Measurements from ENCODE around the gene ULK3. TPM values are rescaled to one million over a fixed set of nuclear protein-coding genes. Genes with fewer than 3 reads are reported as not detected.
A peak's percentile ranks its signal among the peaks of the same experiment; 100 is the strongest.

Gene ULK3
- total RNA-seq, 2 experiments from 2014 or later = 37.8 to 38.9 TPM

DNA sequence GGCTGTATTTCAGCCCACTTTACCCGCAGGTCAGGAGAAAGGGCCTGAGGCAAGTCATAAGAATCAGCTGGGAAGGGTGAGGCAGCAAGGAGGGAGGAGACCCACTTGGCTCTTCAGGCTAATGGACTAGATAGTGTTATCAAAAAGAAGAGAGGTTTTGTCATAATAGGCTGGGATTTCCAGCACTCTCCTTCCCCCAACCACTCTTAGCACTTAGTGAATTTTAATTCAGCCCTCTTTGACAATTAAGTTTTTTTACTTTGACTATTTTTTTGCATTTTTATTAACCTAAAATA, 47.7 kb upstream of the ULK3 start:
- DNase-seq (no peak), ATAC-seq (ENCODE audit: poor library complexity) (no peak)
- CTCF ChIA-PET = interaction anchor here (1.4 to 1.7 kb wide), 2 partner anchors 11 to 17 kb away, joined by 6 to 8 read pairs; no protein-coding TSS in a partner anchor
- TF ChIP-seq, protein P1, sequence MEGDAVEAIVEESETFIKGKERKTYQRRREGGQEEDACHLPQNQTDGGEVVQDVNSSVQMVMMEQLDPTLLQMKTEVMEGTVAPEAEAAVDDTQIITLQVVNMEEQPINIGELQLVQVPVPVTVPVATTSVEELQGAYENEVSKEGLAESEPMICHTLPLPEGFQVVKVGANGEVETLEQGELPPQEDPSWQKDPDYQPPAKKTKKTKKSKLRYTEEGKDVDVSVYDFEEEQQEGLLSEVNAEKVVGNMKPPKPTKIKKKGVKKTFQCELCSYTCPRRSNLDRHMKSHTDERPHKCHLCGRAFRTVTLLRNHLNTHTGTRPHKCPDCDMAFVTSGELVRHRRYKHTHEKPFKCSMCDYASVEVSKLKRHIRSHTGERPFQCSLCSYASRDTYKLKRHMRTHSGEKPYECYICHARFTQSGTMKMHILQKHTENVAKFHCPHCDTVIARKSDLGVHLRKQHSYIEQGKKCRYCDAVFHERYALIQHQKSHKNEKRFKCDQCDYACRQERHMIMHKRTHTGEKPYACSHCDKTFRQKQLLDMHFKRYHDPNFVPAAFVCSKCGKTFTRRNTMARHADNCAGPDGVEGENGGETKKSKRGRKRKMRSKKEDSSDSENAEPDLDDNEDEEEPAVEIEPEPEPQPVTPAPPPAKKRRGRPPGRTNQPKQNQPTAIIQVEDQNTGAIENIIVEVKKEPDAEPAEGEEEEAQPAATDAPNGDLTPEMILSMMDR (IDR thresholded peaks at IDR 0.05) = no peak
- no peaks in the 10 kb centered on the region for H3K27me3 Mint-ChIP-seq
- H3K27ac Mint-ChIP-seq = peak overlapping the region; percentile 86
- no peaks in the 10 kb centered on the region for H3K9me3 Mint-ChIP-seq
- Histone ChIP-seq H3K27ac (ENCODE audit: low read depth in 1 of 2, low read length in 2 of 2) (peak overlapping the region; percentile 71 to 89), H3K4me3 (ENCODE audit: low read length) (peak overlapping the region; percentile 92), H3K4me1 (ENCODE audit: insufficient read depth, low read length) (peaks cover 61% of the 10 kb centered on the region), H3K27me3 (ENCODE audit: control insufficient read depth in 1 of 2, insufficient read depth in 2 of 2, low read length in 2 of 2) (no peaks in the 10 kb centered on the region), H3K9me3 (ENCODE audit: control insufficient read depth in 1 of 2, insufficient read depth in 1 of 2, low read length in 2 of 2) (no peaks in the 10 kb centered on the region), H3K36me3 (ENCODE audit: insufficient read depth, low read length) (peaks cover 15% of the 10 kb centered on the region)
- H3K4me1 Mint-ChIP-seq (ENCODE audit: low read depth) = peaks cover 43% of the 10 kb centered on the region
- POLR2A ChIA-PET = interaction anchor here (0.7 to 2.1 kb wide), 5 partner anchors 12 to 348 kb away, joined by 3 to 15 read pairs (median 7); partner anchors contain the start of genes CLK3, FAM219B and ULK3
- H3K4me3 Mint-ChIP-seq = peak overlapping the region; percentile 88
- H3K36me3 Mint-ChIP-seq (ENCODE audit: low read depth) = peaks cover 27% of the 10 kb centered on the region
- intact Hi-C loops (cut with DNase I, micrococcal nuclease) = loop anchor here (1.0 to 5.0 kb wide), 4 partner anchors 17 to 48 kb away; partner anchors contain the start of genes ULK3 (in 2 of the 2), COX5A (in 1 of the 2) and SCAMP2 (in 1 of the 2)

DNA sequence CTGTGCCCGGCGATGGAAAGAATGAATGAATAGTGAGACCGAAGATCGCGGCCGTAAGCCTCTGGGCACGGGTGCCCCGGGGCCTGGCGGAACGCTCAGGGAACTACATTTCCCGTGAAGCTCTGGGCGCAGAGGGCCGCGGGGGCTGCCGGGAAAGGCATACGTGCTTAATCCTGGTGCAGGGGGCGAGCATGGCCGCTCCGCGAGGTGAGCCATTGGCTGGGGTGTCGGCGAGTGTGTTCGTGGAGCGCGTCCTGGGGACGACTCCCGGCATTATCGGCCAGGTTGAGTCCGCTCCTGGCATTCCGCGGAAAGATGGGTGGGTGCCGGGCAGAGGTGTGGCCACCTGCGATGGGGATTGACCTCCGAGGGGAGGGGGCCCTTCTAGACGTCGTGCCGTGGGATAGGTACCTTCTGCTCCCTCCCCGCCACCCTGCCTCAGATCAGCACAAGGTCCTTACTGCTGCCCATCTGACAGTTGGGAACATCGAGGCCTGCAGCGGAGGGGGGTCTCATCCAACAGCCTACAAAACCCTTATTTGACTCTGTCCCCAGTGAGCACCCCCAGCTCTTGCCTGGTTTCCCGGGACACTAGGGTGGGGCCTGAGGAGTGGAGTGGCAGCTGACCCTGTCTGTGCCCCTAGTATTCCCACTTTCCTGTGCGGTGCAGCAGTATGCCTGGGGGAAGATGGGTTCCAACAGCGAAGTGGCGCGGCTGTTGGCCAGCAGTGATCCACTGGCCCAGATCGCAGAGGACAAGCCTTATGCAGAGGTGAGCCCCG, 47.1 kb upstream of the ULK3 start, which contains the start of gene MPI:
MPI (plus strand) TSS at position 160 of the 782 bp plus-strand sequence; CDS start at position 192, 32 bp downstream.
- TF ChIP-seq, protein P1 (IDR thresholded peaks at IDR 0.05) = no peak
- peak; percentile 70 to 90 (median 78) for DNase-seq
- peaks cover 43% of the 10 kb centered on the region for H3K4me1 Mint-ChIP-seq (ENCODE audit: low read depth)
- H3K27me3 ChIP-seq (ENCODE audit: control insufficient read depth in 1 of 2, insufficient read depth in 2 of 2, low read length in 2 of 2) = no peaks in the 10 kb centered on the region
- peak within 1 kb of the TSS; percentile 71 to 89 for H3K27ac ChIP-seq (ENCODE audit: low read depth in 1 of 2, low read length in 2 of 2)
- ChIA-PET POLR2A (interaction anchor here (0.6 to 2.1 kb wide), 13 partner anchors 10 to 348 kb away, joined by 3 to 15 read pairs (median 4); partner anchors contain the start of genes CLK3, FAM219B, SCAMP2 and ULK3), CTCF (interaction anchor here (1.2 to 1.7 kb wide), 3 partner anchors 11 to 16 kb away, joined by 3 to 8 read pairs (median 6); no protein-coding TSS in a partner anchor)
- H3K36me3 Mint-ChIP-seq (ENCODE audit: low read depth) = peaks cover 27% of the 10 kb centered on the region
- peak within 1 kb of the TSS; percentile 86 for H3K27ac Mint-ChIP-seq
- no peaks in the 10 kb centered on the region for H3K27me3 Mint-ChIP-seq
- peak; percentile 92 for ATAC-seq (ENCODE audit: poor library complexity)
- peaks cover 11% of the 10 kb centered on the region for H3K36me3 ChIP-seq (ENCODE audit: insufficient read depth, low read length)
- peak within 1 kb of the TSS; percentile 88 for H3K4me3 Mint-ChIP-seq
- H3K4me3 ChIP-seq (ENCODE audit: low read length) = peak within 1 kb of the TSS; percentile 92
- H3K9me3 Mint-ChIP-seq = no peaks in the 10 kb centered on the region
- H3K4me1 ChIP-seq (ENCODE audit: insufficient read depth, low read length) = peaks cover 56% of the 10 kb centered on the region
- no peaks in the 10 kb centered on the region for H3K9me3 ChIP-seq (ENCODE audit: control insufficient read depth in 1 of 2, insufficient read depth in 1 of 2, low read length in 2 of 2)
- intact Hi-C loops (cut with DNase I, micrococcal nuclease) = loop anchor here (1.0 to 5.0 kb wide), 4 partner anchors 17 to 48 kb away; partner anchors contain the start of genes SCAMP2 (in 2 of the 2), ULK3 (in 2 of the 2) and COX5A (in 1 of the 2)

DNA sequence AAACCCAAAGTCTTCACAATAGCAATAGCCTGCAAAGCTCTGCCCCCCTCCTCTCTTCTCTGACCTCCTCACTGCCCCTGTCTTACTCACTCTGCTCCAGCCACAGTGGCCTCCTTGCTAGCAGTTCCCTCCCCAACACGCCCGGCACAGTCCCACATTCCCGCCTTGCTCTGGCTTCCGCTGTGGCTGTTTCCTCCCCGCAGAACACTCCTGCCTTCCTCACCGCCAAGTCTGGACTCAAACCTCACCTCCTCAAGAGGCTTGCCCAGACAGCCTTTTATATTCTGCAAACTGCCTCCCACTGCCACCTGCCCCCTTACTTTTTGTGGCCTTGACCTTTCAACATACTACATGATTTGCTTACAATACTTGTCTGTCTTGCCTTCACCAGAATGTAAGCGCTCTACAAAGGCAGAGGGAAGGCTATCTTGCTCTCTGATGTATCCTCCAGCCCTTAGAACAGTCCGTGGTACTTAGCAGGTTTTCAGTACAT, 46.5 kb upstream of the ULK3 start:
- peak; percentile 19 for ATAC-seq (ENCODE audit: poor library complexity)
- Mint-ChIP-seq H3K36me3 (ENCODE audit: low read depth) (peaks cover 27% of the 10 kb centered on the region), H3K4me1 (ENCODE audit: low read depth) (peaks cover 43% of the 10 kb centered on the region), H3K27ac (peak overlapping the region; percentile 86), H3K4me3 (peak overlapping the region; percentile 88), H3K27me3 (no peaks in the 10 kb centered on the region), H3K9me3 (no peaks in the 10 kb centered on the region)
- Histone ChIP-seq H3K4me3 (ENCODE audit: low read length) (peak overlapping the region; percentile 92), H3K27me3 (ENCODE audit: control insufficient read depth in 1 of 2, insufficient read depth in 2 of 2, low read length in 2 of 2) (no peaks in the 10 kb centered on the region), H3K27ac (ENCODE audit: low read depth in 1 of 2, low read length in 2 of 2) (peak overlapping the region; percentile 71 to 89), H3K9me3 (ENCODE audit: control insufficient read depth in 1 of 2, insufficient read depth in 1 of 2, low read length in 2 of 2) (no peaks in the 10 kb centered on the region), H3K4me1 (ENCODE audit: insufficient read depth, low read length) (peaks cover 56% of the 10 kb centered on the region), H3K36me3 (ENCODE audit: insufficient read depth, low read length) (peaks cover 11% of the 10 kb centered on the region)
- intact Hi-C loops (cut with DNase I, micrococcal nuclease) = loop anchor here in 1 of 2 experiments (1.0 kb wide), 1 partner anchor 16 kb away; the partner anchor contains the start of gene SCAMP2
- ChIA-PET POLR2A (interaction anchor here (1.0 to 2.1 kb wide), 10 partner anchors 10 to 101 kb away, joined by 3 to 15 read pairs (median 6); partner anchors contain the start of genes FAM219B, SCAMP2 and ULK3), CTCF (interaction anchor here (1.2 to 1.7 kb wide), 3 partner anchors 12 to 16 kb away, joined by 3 to 8 read pairs (median 6); no protein-coding TSS in a partner anchor)
- TF ChIP-seq, protein P1 (IDR thresholded peaks at IDR 0.05) = no peak
- DNase-seq = peak in 4 of 14 experiments; percentile 25 to 47 (median 35)

Measured in CD4-positive, alpha-beta T cell (primary cell).